ENCODE data around the gene IL13. TPM values are rescaled to one million over a fixed set of nuclear protein-coding genes. Genes with fewer than 3 reads are reported as not detected.

IL13 gene
- total and polyA plus RNA-seq, 10 of the 15 experiments (the other 5 are each of a cell fraction or from before 2014, with no cell fraction given) = 0.06 to 0.40 (median 0.11) TPM; not detected in 6

GRCh38 chr5:132628814-132629213, 29.2 kb upstream of the IL13 start:
- H3K9me3 ChIP-seq (replicated peaks; ENCODE audit: control insufficient read depth, insufficient read depth, low read length) = no peaks in the 10 kb centered on the region
- no TSS peak for BruUV-seq (replicated peaks)
- intact Hi-C loops (cut with micrococcal nuclease; ENCODE audit: unreplicated experiment) (no loop called here), in situ Hi-C loops (cut with MboI) (no loop called here)
- peaks cover 11% of the 10 kb centered on the region; the same call in 1 of the 2 replicates for H3K4me1 ChIP-seq (ENCODE audit: control insufficient read depth, insufficient read depth, low read length)
- TF ChIP-seq MLLT1 (IDR thresholded peaks at IDR 0.05) (0 out of 2 replicates have a peak, but pooled peaks have one; percentile 5), NR2F1 (conservative IDR thresholded peaks at IDR 0.05) (no peak)
- no peaks in the 10 kb centered on the region for H4K20me1 ChIP-seq (ENCODE audit: control insufficient read depth, insufficient read depth)
- FAIRE-seq = peak; percentile 59
- RAD21 ChIA-PET (ENCODE audit: unreplicated experiment) = interaction anchor here (1.0 to 5.5 kb wide), 7 partner anchors 10 to 192 kb away, joined by 3 to 25 read pairs (median 4); no protein-coding TSS in a partner anchor
- CTCF ChIA-PET = interaction anchor here (0.7 to 1.6 kb wide), 4 partner anchors 19 to 243 kb away, joined by 3 to 6 read pairs (median 4); no protein-coding TSS in a partner anchor
- H3K79me2 ChIP-seq (ENCODE audit: control insufficient read depth, insufficient read depth, low read length) = no peaks in the 10 kb centered on the region; the same call in 1 of the 2 replicates
- H3K9ac ChIP-seq (ENCODE audit: control insufficient read depth, insufficient read depth, low read length) = peak overlapping the region; percentile 24; the same call in 1 of the 2 replicates
- H3K27me3 ChIP-seq (replicated peaks in 1 of 2; ENCODE audit: control insufficient read depth in 2 of 2, insufficient read depth in 2 of 2, low read length in 1 of 2) = no peaks in the 10 kb centered on the region
- POLR2A ChIA-PET = interaction anchor here (1.4 to 4.1 kb wide), 2 partner anchors 14 to 26 kb away, joined by 3 to 17 read pairs; no protein-coding TSS in a partner anchor
- no peak overlapping the region; the same call in 1 of the 2 replicates for H3K4me3 ChIP-seq
- 42% methylated on average over 2 of the region's 2 CpGs for WGBS (ENCODE audit: insufficient coverage, insufficient replicate concordance, low lambda C conversion rate, missing lambda C conversion rate)
- DNase-seq (ENCODE audit: low read depth, low spot score) = no peak
- ATAC-seq = peak; percentile 66
- H3K36me3 ChIP-seq (ENCODE audit: control insufficient read depth in 2 of 2, insufficient read depth in 2 of 2, low read length in 1 of 2) = peaks cover 4 to 5% of the 10 kb centered on the region in 2 experiments; a peak in 3 of 4 replicates
- SMC1A ChIA-PET (ENCODE audit: uncharacterized antibody, unreplicated experiment) = interaction anchor here (0.8 to 5.5 kb wide), 3 partner anchors 11 to 102 kb away, joined by 3 to 45 read pairs (median 12); no protein-coding TSS in a partner anchor
- H2AFZ ChIP-seq (ENCODE audit: control insufficient read depth, low read depth, low read length) = no peak overlapping the region
- H3K4me2 ChIP-seq (ENCODE audit: control insufficient read depth, insufficient read depth) = peak overlapping the region; percentile 23
- peak overlapping the region; percentile 70 for H3K27ac ChIP-seq (ENCODE audit: control insufficient read depth, insufficient read depth)

All from GM12878 (cell line).